ENCODE results near the gene MSRB1. TPM values are rescaled to one million over a fixed set of nuclear protein-coding genes. Genes with fewer than 3 reads are reported as not detected.

The MSRB1 gene
- total and polyA plus RNA-seq, 2 of the 13 experiments (the other 11 are each of a cell fraction or from before 2014, with no cell fraction given) = 32.1 to 75.4 TPM

DNA sequence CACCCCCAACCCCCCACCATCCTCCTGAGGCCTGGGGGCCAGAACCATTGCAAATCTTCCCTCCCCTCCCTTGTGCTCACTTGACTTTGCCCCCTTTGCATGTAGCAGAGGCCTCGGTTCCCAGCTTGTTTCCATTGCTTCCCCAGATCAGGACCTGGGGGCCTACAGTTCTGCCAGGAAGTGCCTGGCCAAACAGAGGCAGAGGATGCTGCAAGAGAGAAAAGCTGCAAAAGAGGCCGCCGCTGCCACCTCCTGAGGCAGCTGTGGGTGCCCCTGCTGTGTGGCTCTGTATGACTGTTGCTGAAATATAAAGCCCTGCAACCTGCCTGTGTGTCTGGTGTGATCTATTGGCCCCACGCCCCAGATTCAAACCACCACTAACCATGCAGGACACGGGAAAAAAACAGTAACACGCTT, 18.7 kb upstream of the MSRB1 start (continued):
- TF ChIP-seq, protein P1, sequence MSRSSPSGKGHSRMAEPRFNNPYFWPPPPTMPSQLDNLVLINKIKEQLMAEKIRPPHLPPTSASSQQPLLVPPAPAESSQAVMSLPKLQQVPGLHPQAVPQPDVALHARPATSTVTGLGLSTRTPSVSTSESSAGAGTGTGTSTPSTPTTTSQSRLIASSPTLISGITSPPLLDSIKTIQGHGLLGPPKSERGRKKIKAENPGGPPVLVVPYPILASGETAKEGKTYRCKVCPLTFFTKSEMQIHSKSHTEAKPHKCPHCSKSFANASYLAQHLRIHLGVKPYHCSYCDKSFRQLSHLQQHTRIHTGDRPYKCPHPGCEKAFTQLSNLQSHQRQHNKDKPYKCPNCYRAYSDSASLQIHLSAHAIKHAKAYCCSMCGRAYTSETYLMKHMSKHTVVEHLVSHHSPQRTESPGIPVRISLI (CRISPR knock-in tag; IDR thresholded peaks at IDR 0.05; ENCODE audit: borderline replicate concordance) = no peak
- 0 out of 2 replicates have a peak, but pooled peaks have one; percentile 16 for TF ChIP-seq RBFOX2 (IDR thresholded peaks at IDR 0.05; ENCODE audit: low read depth, low read length)
- TF ChIP-seq GTF2F1 (IDR thresholded peaks at IDR 0.05; ENCODE audit: low read length) = no peak
- TF ChIP-seq NR1H2 (CRISPR knock-in tag; IDR thresholded peaks at IDR 0.05; ENCODE audit: borderline replicate concordance, low read depth) = no peak
- 0 out of 2 replicates have a peak, but pooled peaks have one; percentile 16 for TF ChIP-seq SSRP1 (CRISPR knock-in tag; IDR thresholded peaks at IDR 0.05)

DNA sequence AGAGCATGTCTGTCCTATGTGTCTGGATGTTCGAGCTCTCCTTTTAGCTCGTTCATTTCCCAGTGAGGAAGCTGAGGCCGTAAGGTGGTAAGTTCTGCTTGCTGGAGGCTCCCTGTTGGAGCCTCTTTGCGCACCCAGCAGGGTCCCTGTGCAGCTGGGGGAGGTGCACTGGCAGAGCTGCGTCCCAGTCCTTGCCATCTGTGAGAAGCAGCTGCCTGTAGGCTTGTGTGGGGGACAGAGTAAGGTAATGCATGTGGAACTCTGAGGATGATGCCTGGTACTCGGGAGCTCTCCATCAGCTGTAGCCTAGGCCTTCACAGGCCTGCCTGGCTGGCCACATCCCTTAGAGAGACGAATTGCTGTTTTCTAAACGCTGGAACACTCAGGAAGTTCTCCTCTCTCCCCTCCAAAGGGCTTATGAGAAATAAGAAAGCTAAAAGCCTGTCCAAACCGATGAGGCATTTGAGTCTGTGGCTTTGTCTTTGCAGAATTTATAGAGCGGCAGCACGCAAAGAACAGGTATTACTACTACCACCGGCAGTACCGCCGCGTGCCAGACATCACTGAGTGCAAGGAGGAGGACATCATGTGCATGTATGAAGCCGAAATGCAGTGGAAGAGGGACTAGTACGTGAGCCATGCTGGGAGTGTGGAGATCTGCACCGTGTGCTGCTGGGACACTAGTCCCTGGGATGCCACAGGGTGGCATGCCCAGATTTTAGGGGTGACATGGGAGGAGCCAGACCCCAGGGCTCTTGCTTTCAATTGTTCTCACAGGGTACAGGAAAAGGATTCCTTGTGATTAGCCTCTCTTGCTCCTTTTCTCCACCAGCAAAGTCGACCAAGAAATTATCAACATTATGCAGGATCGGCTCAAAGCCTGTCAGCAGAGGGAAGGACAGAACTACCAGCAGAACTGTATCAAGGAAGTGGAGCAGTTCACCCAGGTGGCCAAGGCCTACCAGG, 17.9 kb upstream of the MSRB1 start:
- TSS peak; percentile 12 for BruUV-seq (replicated peaks)
- H3K79me2 ChIP-seq (ENCODE audit: insufficient read depth, low read length) = peaks cover 42% of the 10 kb centered on the region
- peak overlapping the region; percentile 81 to 98 (median 94); a peak in 5 of 6 replicates for H3K4me3 ChIP-seq (replicated peaks in 1 of 3; ENCODE audit: insufficient read depth in 1 of 3, low read depth in 2 of 3, low read length in 3 of 3)
- H3K36me3 ChIP-seq (replicated peaks in 1 of 2; ENCODE audit: control insufficient read depth in 1 of 2, insufficient read depth in 2 of 2, low read length in 2 of 2) = peaks cover 3 to 19% of the 10 kb centered on the region in 2 experiments; a peak in 3 of 5 replicates
- H2AFZ ChIP-seq (ENCODE audit: low read length) = no peak overlapping the region
- H4K20me1 ChIP-seq (ENCODE audit: insufficient read depth, low read length) = peaks cover 34% of the 10 kb centered on the region
- H3K27me3 ChIP-seq (ENCODE audit: control insufficient read depth in 1 of 2, insufficient read depth in 2 of 2, low read length in 2 of 2) = no peaks in the 10 kb centered on the region; a peak in 1 of 5 replicates
- intact Hi-C loops (cut with micrococcal nuclease; ENCODE audit: unreplicated experiment) (no loop called here), in situ Hi-C loops (cut with HindIII; ENCODE audit: extremely low pct_ligation_motif_present, low pct_unique_long_range_greater_than_20kb) (no loop called here)
- ATAC-seq (peak; percentile 39), DNase-seq (ENCODE audit: low spot score) (peak; percentile 53), FAIRE-seq (peak; percentile 18)
- H3K27ac ChIP-seq (ENCODE audit: extremely low read length, insufficient read depth, low read length) = peak overlapping the region; percentile 80
- ChIA-PET CTCF (ENCODE audit: low intra/inter-chr PET ratio, low total read pairs) (no interaction called here), POLR2A (interaction anchor here (0.6 to 7.4 kb wide), 9 partner anchors 10 to 194 kb away, joined by 3 to 139 read pairs (median 6); partner anchors contain the start of genes GFER, MSRB1, NUBP2 and SPSB3)
- H3K9ac ChIP-seq (ENCODE audit: insufficient read depth, low read depth, low read length) = peak overlapping the region; percentile 94
- H3K4me2 ChIP-seq (ENCODE audit: low read depth, low read length) = peak overlapping the region; percentile 75
- WGBS (ENCODE audit: low lambda C conversion rate) = 30% methylated on average over 17 of the region's 20 CpGs
- peaks cover 50% of the 10 kb centered on the region for H3K4me1 ChIP-seq (ENCODE audit: insufficient read depth, low read length)
- H3K9me3 ChIP-seq (ENCODE audit: low read length) = no peaks in the 10 kb centered on the region
- TF ChIP-seq AKAP8 (CRISPR knock-in tag; IDR thresholded peaks at IDR 0.05) (0 out of 2 replicates have a peak, but pooled peaks have one; percentile 21), ZNF556 (CRISPR knock-in tag; IDR thresholded peaks at IDR 0.05; ENCODE audit: borderline replicate concordance) (no peak), TAF1 (CRISPR knock-in tag; IDR thresholded peaks at IDR 0.05) (no peak), ZNF24 (IDR thresholded peaks at IDR 0.05) (no peak), SIN3B (IDR thresholded peaks at IDR 0.05; ENCODE audit: low read length) (no peak)
- TF ChIP-seq, protein P2, sequence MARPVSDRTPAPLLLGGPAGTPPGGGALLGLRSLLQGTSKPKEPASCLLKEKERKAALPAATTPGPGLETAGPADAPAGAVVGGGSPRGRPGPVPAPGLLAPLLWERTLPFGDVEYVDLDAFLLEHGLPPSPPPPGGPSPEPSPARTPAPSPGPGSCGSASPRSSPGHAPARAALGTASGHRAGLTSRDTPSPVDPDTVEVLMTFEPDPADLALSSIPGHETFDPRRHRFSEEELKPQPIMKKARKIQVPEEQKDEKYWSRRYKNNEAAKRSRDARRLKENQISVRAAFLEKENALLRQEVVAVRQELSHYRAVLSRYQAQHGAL (CRISPR knock-in tag; IDR thresholded peaks at IDR 0.05; ENCODE audit: not compliant biosample characterization) = no peak
- TF ChIP-seq, protein P3, sequence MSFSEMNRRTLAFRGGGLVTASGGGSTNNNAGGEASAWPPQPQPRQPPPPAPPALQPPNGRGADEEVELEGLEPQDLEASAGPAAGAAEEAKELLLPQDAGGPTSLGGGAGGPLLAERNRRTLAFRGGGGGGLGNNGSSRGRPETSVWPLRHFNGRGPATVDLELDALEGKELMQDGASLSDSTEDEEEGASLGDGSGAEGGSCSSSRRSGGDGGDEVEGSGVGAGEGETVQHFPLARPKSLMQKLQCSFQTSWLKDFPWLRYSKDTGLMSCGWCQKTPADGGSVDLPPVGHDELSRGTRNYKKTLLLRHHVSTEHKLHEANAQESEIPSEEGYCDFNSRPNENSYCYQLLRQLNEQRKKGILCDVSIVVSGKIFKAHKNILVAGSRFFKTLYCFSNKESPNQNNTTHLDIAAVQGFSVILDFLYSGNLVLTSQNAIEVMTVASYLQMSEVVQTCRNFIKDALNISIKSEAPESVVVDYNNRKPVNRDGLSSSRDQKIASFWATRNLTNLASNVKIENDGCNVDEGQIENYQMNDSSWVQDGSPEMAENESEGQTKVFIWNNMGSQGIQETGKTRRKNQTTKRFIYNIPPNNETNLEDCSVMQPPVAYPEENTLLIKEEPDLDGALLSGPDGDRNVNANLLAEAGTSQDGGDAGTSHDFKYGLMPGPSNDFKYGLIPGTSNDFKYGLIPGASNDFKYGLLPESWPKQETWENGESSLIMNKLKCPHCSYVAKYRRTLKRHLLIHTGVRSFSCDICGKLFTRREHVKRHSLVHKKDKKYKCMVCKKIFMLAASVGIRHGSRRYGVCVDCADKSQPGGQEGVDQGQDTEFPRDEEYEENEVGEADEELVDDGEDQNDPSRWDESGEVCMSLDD (CRISPR knock-in tag; IDR thresholded peaks at IDR 0.05; ENCODE audit: borderline replicate concordance) = no peak
- TF ChIP-seq, protein P4, sequence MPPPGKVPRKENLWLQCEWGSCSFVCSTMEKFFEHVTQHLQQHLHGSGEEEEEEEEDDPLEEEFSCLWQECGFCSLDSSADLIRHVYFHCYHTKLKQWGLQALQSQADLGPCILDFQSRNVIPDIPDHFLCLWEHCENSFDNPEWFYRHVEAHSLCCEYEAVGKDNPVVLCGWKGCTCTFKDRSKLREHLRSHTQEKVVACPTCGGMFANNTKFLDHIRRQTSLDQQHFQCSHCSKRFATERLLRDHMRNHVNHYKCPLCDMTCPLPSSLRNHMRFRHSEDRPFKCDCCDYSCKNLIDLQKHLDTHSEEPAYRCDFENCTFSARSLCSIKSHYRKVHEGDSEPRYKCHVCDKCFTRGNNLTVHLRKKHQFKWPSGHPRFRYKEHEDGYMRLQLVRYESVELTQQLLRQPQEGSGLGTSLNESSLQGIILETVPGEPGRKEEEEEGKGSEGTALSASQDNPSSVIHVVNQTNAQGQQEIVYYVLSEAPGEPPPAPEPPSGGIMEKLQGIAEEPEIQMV (CRISPR knock-in tag; IDR thresholded peaks at IDR 0.05; ENCODE audit: low read depth) = no peak

Data from HepG2 (cell line).